ENCODE measurements around the gene ATAD5.
"Not testable (repeated sequence)": the region's sequence is repeated elsewhere in the genome, so short reads cannot be mapped to it uniquely, and the experiment has no call there.

ATAD5 gene

DNA sequence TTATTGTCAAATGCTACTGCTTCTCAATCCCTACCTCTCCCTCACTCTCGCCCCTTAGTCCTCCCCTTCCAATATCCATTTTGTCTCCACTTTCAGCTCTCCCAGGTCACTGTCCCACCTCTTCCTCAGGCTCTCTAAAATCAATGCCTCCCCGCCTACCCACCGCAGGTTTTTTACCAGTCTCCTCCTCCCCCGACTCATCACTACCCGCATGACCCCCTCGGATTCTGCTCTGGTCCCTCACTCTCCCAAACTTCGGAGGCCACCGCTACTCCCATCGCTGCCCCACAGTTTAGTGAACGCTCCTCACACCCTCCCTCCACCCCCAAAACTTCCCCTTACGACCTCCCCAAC, 7.8 kb upstream of the ATAD5 start:
- no peak for DNase-seq (ENCODE audit: low read depth, low spot score)

DNA sequence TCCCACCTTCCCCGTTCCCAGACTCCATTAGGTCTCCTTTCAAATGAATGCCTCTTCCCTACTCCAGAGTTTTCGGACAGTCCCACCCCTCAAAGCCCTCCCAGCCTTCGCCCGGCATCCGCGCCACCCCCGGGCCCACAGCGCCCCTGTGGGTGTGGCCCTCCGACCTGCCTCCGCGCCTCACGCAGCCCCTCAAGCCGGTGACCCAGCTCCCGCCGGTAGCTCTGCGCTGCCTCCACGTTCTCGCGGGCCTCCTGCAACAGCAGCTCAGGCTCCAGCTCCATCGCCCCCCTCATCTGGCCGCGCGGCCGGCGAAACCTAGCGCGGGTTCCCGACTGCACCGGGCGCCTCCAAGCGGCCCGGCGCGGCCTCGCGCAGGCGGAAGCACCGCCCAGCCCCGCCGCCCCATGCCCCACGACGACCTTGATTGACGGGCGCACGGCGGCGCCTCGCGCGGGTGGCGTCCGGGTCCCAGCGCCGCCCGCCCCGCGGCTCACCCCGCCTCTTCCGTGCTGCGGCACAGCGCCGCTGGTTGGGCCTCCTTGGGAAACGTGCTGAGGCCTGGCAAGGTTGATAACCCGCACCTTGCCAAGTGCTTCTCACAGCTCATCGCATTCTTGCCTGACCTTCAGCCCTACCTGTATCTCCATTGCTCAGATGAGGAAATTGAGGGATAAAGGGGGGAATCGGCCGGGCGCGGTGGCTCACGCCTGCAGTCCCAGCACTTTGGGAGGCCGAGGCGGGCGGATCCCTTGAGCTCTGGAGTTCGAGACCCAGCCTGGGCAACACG, 7.2 kb upstream of the ATAD5 start, which contains the start of gene CRLF3:
Gene CRLF3 (minus strand): TSS at position 337 of the 790 bp plus-strand sequence. CDS start 41 bp downstream, at position 296.
- DNase-seq (ENCODE audit: low read depth, low spot score) = peak; percentile 71

DNA sequence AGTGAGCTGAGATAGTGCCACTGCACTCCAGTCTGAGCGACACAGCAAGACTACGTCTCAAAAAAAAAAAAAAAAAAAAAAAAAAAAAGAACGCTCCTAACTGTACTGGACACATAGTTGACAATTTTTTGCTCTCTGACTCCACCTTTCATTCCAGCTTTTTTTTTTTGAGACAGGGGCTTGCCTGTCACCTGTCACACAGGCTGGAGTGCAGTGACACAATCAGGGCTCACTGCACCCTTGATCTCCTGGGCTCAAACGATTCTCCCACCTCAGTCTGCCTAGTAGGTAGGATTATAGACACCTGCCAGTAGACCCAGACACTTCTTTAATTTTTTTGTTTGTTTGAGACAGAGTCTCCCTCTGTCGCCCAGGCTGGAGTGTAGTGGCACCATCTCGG, 4.7 kb upstream of the ATAD5 start:
- no peak for DNase-seq (ENCODE audit: low read depth, low spot score)

- no peak for DNase-seq (ENCODE audit: low read depth, low spot score)
These were observed 2.7 kb upstream of the ATAD5 start for GRCh38 chr17:30829022-30829421.

- DNase-seq (ENCODE audit: low read depth, low spot score) = no peak
These were observed 509 bp upstream of the ATAD5 start for GRCh38 chr17:30831257-30831656.

- no peak for DNase-seq (ENCODE audit: low read depth, low spot score)
These were observed 815 bp downstream of the ATAD5 start for GRCh38 chr17:30832438-30833124.

DNA sequence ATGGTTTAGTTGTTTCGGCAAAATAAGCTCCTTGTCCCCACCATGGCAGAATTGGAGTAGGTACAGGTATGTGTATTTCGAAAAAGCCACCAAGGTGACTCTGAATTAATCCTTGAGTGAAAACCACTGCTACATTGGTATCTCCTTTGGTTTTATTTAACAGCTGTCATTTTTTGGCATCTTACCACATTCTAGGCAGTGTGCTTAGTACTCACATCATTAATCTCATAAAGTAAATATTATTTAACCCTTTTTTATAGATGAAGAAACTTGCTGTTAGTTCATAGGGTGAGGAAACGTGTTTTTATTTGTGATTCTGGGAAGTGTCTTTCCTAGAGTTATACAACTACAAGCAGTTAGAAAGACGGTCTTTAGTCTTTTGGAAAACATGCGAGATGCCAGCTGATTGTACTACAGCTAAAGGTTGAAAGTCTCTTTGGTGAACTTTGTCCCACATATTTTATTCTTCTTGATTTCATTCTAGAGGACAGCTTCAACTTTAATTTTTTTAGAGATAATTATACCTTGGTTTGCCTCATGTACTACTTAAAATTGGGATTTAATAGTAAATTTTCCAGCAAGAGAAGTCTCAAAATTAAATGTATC, 6.5 kb downstream of the ATAD5 start:
- no peak for DNase-seq (ENCODE audit: low read depth, low spot score)

DNA sequence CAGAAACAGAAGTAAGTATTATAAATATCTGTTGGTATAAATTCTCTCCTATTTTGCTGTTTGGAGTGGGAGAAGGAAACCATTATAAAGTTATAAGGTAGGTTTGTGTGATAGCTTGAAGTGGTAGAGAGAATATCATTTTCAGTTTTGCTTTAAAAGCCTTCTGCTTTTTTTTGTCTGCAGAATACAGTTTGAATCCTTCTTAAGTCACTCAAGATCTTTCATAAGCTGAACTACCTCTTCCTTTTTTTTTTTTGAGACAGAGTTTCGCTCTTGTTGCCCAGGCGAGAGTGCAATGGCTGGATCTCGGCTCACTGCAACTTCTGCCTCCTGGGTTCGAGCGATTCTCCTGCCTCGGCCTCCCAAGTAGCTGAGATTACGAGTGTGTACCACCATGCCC, 9.0 kb downstream of the ATAD5 start:
- no peak for DNase-seq (ENCODE audit: low read depth, low spot score)

GRCh38 chr17:30848021-30848420, 16.3 kb downstream of the ATAD5 start:
- DNase-seq (ENCODE audit: low read depth, low spot score) = no peak

DNA sequence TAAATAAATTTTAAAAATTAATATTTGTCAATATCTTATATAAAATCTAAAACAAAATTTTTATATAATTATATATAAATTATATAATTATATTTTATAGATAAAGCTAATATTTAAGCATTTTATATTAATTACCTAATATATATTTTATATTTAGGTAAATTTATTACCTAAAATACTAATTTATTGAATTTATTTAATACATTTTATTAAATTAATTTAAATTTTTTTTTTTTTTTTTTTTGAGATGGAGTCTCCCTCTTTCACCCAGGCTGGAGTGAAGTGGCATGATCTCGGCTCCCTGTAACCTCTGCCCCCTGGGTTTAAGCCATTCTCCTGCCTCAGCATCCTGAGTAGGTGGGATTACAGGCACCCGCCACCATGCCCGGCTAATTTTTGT, 22.4 kb downstream of the ATAD5 start:
- no peak for DNase-seq (ENCODE audit: low read depth, low spot score)

DNA sequence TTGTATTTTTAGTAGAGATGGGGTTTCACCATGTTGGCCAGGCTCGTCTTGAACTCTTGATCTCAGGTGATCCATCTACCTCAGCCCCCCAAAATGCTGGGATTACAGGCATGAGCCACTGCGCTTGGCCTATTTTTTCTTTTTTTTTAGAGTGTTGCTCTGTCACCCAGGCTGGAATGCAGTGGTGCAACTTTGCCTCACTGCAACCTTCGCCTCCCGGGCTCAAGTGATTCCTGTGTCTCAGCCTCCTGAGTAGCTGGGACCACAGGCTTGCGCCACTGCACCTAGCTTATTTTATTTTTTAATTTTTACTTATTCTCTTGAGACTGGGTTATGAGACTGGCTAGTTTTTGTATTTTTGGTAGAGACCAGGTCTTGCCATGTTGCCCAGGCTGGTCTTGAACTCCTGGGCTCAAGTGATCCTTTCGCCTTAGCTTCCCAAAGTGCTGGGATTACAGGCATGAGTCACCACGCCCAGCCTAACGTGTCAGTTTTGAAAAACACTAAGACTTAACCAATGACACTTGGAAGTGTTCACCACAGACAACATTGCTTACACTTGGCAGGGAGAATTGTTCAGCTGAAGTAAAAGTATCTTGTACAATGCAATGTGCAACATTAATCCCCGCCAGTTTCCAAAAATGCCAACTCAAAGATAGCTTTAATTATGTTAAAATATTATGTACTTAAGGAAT, 26.9 kb downstream of the ATAD5 start:
- no peak for DNase-seq (ENCODE audit: low read depth, low spot score)

GRCh38 chr17:30864636-30865035, 32.9 kb downstream of the ATAD5 start:
- no peak for DNase-seq (ENCODE audit: low read depth, low spot score)

DNA sequence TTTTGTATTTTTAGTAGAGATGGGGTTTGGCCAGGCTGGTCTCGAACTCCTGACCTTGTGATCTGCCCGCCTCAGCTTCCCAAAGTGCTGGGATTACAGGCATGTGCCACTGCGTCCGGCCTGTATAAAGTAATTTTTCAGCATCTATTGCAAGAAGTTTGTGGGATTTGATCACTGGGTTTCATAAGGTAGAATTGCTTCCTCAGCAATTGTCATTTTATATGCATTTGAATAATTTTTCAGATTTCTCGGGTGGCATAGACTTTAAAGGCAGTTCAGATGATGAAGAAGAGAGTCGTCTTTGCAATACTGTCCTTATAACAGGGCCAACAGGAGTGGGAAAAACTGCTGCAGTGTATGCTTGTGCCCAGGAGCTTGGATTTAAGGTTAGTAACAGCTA, 37.2 kb downstream of the ATAD5 start:
- no peak for DNase-seq (ENCODE audit: low read depth, low spot score)

GRCh38 chr17:30886187-30886586, 54.4 kb downstream of the ATAD5 start:
- DNase-seq (ENCODE audit: low read depth, low spot score) = no peak

DNA sequence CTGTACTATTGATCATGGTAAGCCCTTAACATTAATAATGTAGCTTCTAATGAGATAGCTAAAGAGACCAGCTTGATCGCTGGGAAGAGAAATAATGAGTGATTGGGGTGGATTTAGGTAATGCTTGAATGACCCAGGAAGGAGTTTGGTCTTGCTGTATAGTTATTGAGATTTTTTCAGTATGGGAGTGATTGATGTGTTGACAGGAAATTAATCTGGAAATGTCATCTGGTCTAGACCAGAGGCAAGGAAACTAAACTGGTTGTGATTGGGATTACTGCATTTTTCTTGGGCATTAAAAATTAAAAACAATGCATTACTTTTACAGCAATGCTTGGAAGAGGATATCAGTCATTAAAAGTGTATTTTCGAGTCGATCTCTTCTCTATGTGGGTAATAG, 62.5 kb downstream of the ATAD5 start:
- DNase-seq (ENCODE audit: low read depth, low spot score) = no peak

- DNase-seq (ENCODE audit: low read depth, low spot score) = no peak
These were observed 65.5 kb downstream of the ATAD5 start for GRCh38 chr17:30897311-30897710.

DNA sequence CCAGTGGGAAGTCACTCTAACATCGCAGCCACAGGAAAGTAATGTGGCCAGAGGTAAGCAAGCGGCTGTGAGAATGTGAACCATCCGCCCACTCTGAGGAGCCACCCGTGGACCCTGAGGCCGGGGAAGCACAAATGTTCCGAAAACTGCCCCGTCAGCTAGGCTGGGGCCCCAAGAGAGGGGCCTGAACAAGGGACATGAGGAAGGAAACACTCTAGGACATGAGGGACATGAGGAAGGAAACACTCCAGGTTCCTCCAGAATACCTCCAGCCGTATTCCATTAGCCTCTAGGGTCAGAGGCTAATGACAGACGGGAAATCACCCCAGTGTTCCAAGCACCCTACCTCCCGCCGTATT, 74.0 kb downstream of the ATAD5 start:
- no peak for DNase-seq (ENCODE audit: low read depth, low spot score)

DNA sequence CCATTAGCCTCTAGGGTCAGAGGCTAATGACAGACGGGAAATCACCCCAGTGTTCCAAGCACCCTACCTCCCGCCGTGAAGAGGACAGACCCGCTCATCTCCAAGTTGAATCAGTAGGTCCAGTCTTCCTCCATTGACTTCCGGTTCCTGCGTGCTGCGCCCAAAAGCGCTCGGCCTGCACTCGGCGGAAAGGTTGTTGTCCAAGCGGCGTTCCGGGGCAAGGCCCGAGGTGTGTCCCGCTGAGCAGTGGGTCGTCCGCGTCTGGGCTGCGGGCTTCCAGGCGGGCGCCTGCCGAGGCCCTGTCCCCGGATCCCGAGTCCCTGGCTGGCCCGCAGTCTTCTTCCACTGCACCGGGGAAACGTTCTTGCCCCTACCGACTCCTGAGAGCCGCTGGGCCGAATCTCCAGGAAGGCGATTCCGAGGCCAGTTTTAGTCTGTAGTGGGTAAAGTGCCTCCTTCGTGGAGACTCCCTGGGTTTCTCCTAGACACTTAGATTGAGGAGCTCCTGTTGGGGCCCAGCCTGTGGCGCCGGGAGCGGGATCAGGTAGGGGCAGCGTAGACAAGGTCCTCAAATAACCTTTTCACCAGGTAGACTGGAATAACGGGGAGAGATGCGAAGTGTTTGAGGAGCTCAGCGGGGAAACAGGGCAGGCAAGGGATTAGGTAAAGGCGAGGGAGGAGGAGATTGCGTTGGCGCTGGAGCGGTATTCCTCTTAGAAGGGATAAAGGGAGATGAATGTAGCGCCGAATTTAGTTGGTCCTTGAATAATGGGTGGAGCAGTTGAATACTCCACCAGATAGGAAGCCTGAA, 74.5 kb downstream of the ATAD5 start, which contains the start of gene TEFM:
Gene TEFM (minus strand): TSS at position 138 of the 811 bp plus-strand sequence. CDS start 40 bp downstream, at position 98.
- DNase-seq (ENCODE audit: low read depth, low spot score) = peak; percentile 79

- no peak for DNase-seq (ENCODE audit: low read depth, low spot score)
These were observed 77.1 kb downstream of the ATAD5 start for GRCh38 chr17:30908717-30909420.

- DNase-seq (ENCODE audit: low read depth, low spot score) = not testable (repeated sequence)
These were observed 78.4 kb downstream of the ATAD5 start for GRCh38 chr17:30910151-30910550.

GRCh38 chr17:30913955-30914354, 82.2 kb downstream of the ATAD5 start:
- no peak for DNase-seq (ENCODE audit: low read depth, low spot score)
